HG03175 (cell line): ENCODE data around the gene RAI2.
"Not testable (repeated sequence)": the region's sequence is repeated elsewhere in the genome, so short reads cannot be mapped to it uniquely, and the experiment has no call there.

Experiments
- ATAC-seq: cut with Tn5 transposase; IDR thresholded peaks from one replicate; pipeline ENCODE4 v1.9.1; 2021; ENCODE audit warnings: mild to moderate bottlenecking, moderate library complexity; ENCODE audit not compliant: unreplicated experiment

The RAI2 gene

GRCh38 chrX:17788439-17788838 lies 72.7 kb downstream of the RAI2 start:
- peak; percentile 49 for ATAC-seq

GRCh38 chrX:17787557-17787956 lies 73.5 kb downstream of the RAI2 start:
- no peak for ATAC-seq

GRCh38 chrX:17786554-17787347 lies 74.3 kb downstream of the RAI2 start:
- ATAC-seq, result not testable (repeated sequence)

- no peak for ATAC-seq
Observed at GRCh38 chrX:17779434-17779833, 81.7 kb downstream of the RAI2 start.

GRCh38 chrX:17778997-17779396 lies 82.1 kb downstream of the RAI2 start:
- no peak for ATAC-seq

- no peak for ATAC-seq
Observed at GRCh38 chrX:17774053-17774452, 87.0 kb downstream of the RAI2 start.

GRCh38 chrX:17773221-17773876 lies 87.7 kb downstream of the RAI2 start:
- no peak for ATAC-seq

- ATAC-seq, result no peak
Observed at GRCh38 chrX:17769701-17770269, 91.3 kb downstream of the RAI2 start.

GRCh38 chrX:17768997-17769396 lies 92.1 kb downstream of the RAI2 start:
- ATAC-seq, result no peak

- no peak for ATAC-seq
Observed at GRCh38 chrX:17767734-17768133, 93.4 kb downstream of the RAI2 start.

- no peak for ATAC-seq
Observed at GRCh38 chrX:17759990-17760389, 101.1 kb downstream of the RAI2 start.

GRCh38 chrX:17758382-17758781 lies 102.7 kb downstream of the RAI2 start:
- ATAC-seq, result peak; percentile 95

GRCh38 chrX:17750436-17750835 lies 110.7 kb downstream of the RAI2 start:
- no peak for ATAC-seq
